ENCODE measurements around the gene ST3GAL3. TPM values are rescaled to one million over a fixed set of nuclear protein-coding genes. Genes with fewer than 3 reads are reported as not detected.

ST3GAL3 gene
- total RNA-seq, 1 experiment from 2014 or later: 26.8 TPM

- no peak for DNase-seq (ENCODE audit: low spot score)
- H3K36me3 ChIP-seq (ENCODE audit: insufficient read depth, low read length, poor library complexity, severe bottlenecking): no peaks in the 10 kb centered on the region
- TF ChIP-seq EZH2 (IDR thresholded peaks at IDR 0.05; ENCODE audit: borderline replicate concordance, low read depth, low read length, poor library complexity, severe bottlenecking) (no peak), CTCF (conservative IDR thresholded peaks at IDR 0.05; ENCODE audit: low read depth, low read length) (no peak)
- peaks cover 39% of the 10 kb centered on the region for H3K4me1 ChIP-seq (ENCODE audit: insufficient read depth, low read length, poor library complexity, severe bottlenecking)
- ChIA-PET POLR2A (ENCODE audit: low non-redundant PET) (interaction anchor here (0.5 kb wide), 1 partner anchor 57 kb away, joined by 3 read pairs; no protein-coding TSS in a partner anchor), CTCF (no interaction called here)
- H3K27ac ChIP-seq (ENCODE audit: low read depth, low read length, poor library complexity, severe bottlenecking): peak overlapping the region; percentile 38
- no peak overlapping the region for H3K4me3 ChIP-seq (ENCODE audit: low read depth, low read length, poor library complexity, severe bottlenecking)
- no TSS peak for BruUV-seq (replicated peaks)
- no peaks in the 10 kb centered on the region for H3K9me3 ChIP-seq (ENCODE audit: low read depth, low read length, poor library complexity, severe bottlenecking)
- H3K27me3 ChIP-seq (replicated peaks; ENCODE audit: insufficient read depth, low read depth, low read length, poor library complexity): no peaks in the 10 kb centered on the region
- intact Hi-C loops (cut with micrococcal nuclease; ENCODE audit: unreplicated experiment): no loop called here
These were observed 160.8 kb downstream of the ST3GAL3 start for GRCh38 chr1:43867976-43868740.

GRCh38 chr1:43868741-43869067 lies 161.4 kb downstream of the ST3GAL3 start:
- POLR2A ChIA-PET (ENCODE audit: low non-redundant PET): interaction anchor here (0.5 kb wide), 1 partner anchor 56 kb away, joined by 3 read pairs; no protein-coding TSS in a partner anchor
- no peak for TF ChIP-seq CTCF (conservative IDR thresholded peaks at IDR 0.05; ENCODE audit: low read depth, low read length)
- no peak for TF ChIP-seq EZH2 (IDR thresholded peaks at IDR 0.05; ENCODE audit: borderline replicate concordance, low read depth, low read length, poor library complexity, severe bottlenecking)

GRCh38 chr1:43870306-43870705 lies 163.0 kb downstream of the ST3GAL3 start:
- no peaks in the 10 kb centered on the region for H3K9me3 ChIP-seq (ENCODE audit: low read depth, low read length, poor library complexity, severe bottlenecking)
- peaks cover 37% of the 10 kb centered on the region for H3K4me1 ChIP-seq (ENCODE audit: insufficient read depth, low read length, poor library complexity, severe bottlenecking)
- no peaks in the 10 kb centered on the region for H3K27me3 ChIP-seq (replicated peaks; ENCODE audit: insufficient read depth, low read depth, low read length, poor library complexity)
- POLR2A ChIA-PET (ENCODE audit: low non-redundant PET): no interaction called here
- H3K27ac ChIP-seq (ENCODE audit: low read depth, low read length, poor library complexity, severe bottlenecking): no peak overlapping the region
- no peak overlapping the region for H3K4me3 ChIP-seq (ENCODE audit: low read depth, low read length, poor library complexity, severe bottlenecking)
- TF ChIP-seq EZH2 (IDR thresholded peaks at IDR 0.05; ENCODE audit: borderline replicate concordance, low read depth, low read length, poor library complexity, severe bottlenecking) (no peak), CTCF (conservative IDR thresholded peaks at IDR 0.05; ENCODE audit: low read depth, low read length) (no peak)
- DNase-seq (ENCODE audit: low spot score): no peak
- intact Hi-C loops (cut with micrococcal nuclease; ENCODE audit: unreplicated experiment): no loop called here
- no peaks in the 10 kb centered on the region for H3K36me3 ChIP-seq (ENCODE audit: insufficient read depth, low read length, poor library complexity, severe bottlenecking)
- CTCF ChIA-PET: no interaction called here
- BruUV-seq (replicated peaks): no TSS peak

More at GRCh38 chr1:43868741-43869067, 161.4 kb downstream of the ST3GAL3 start:
- H3K27ac ChIP-seq (ENCODE audit: low read depth, low read length, poor library complexity, severe bottlenecking): peak overlapping the region; percentile 38
- no peaks in the 10 kb centered on the region for H3K36me3 ChIP-seq (ENCODE audit: insufficient read depth, low read length, poor library complexity, severe bottlenecking)
- H3K27me3 ChIP-seq (replicated peaks; ENCODE audit: insufficient read depth, low read depth, low read length, poor library complexity): no peaks in the 10 kb centered on the region
- CTCF ChIA-PET: no interaction called here
- intact Hi-C loops (cut with micrococcal nuclease; ENCODE audit: unreplicated experiment): no loop called here
- no peak overlapping the region for H3K4me3 ChIP-seq (ENCODE audit: low read depth, low read length, poor library complexity, severe bottlenecking)
- no TSS peak for BruUV-seq (replicated peaks)
- H3K4me1 ChIP-seq (ENCODE audit: insufficient read depth, low read length, poor library complexity, severe bottlenecking): peaks cover 39% of the 10 kb centered on the region
- no peaks in the 10 kb centered on the region for H3K9me3 ChIP-seq (ENCODE audit: low read depth, low read length, poor library complexity, severe bottlenecking)
- peak; percentile 81 for DNase-seq (ENCODE audit: low spot score)

Measured in A673 (cell line).